HepG2 (cell line): Measurements from ENCODE around the gene USP1. TPM values are rescaled to one million over a fixed set of nuclear protein-coding genes. Genes with fewer than 3 reads are reported as not detected.

Experiments
- ATF7 ChIP-seq, 2 experiments: fragments of 450-650 bp in 1 of 2; sonication (generic) in 1 of 2; formaldehyde crosslinking in 1 of 2; IDR thresholded peaks; 2 replicates each; pipeline versions ENCODE4 v1.4.0 to v1.6.1; 2016 to 2020; ENCODE audit warnings: antibody characterized with exemption in 1 of 2, mild to moderate bottlenecking in 1 of 2, missing genetic modification reagents in 1 of 2
- FOSL2 ChIP-seq: sonication (generic); formaldehyde crosslinking; IDR thresholded peaks from 2 replicates; pipeline ENCODE4 v1.4.0; 2020; ENCODE audit warnings: missing genetic modification reagents
- GATA4 ChIP-seq: sonication (generic); IDR thresholded peaks from 2 replicates; pipeline ENCODE4 v1.6.1; 2016; ENCODE audit warnings: antibody characterized with exemption, low read depth, borderline replicate concordance
- GZF1 ChIP-seq: sonication (generic); formaldehyde crosslinking; IDR thresholded peaks from 2 replicates; pipeline ENCODE4 v1.5.1; 2020; ENCODE audit warnings: mild to moderate bottlenecking, missing genetic modification reagents
- IRF2 ChIP-seq: IDR thresholded peaks from 2 replicates; pipeline ENCODE4 v1.6.1; 2018; ENCODE audit warnings: missing genetic modification reagents, missing compliant biosample characterization
- JARID2 ChIP-seq: sonication (generic); formaldehyde crosslinking; IDR thresholded peaks from 2 replicates; pipeline ENCODE4 v1.8.1; 2023; ENCODE audit warnings: missing genetic modification reagents, inconsistent platforms; ENCODE audit not compliant: insufficient replicate concordance
- KDM5A ChIP-seq: fragments of 200-600 bp; sonication (generic); IDR thresholded peaks from 2 replicates; pipeline ENCODE4 v1.7.0; 2018; ENCODE audit warnings: antibody characterized with exemption, mild to moderate bottlenecking, low read length, borderline replicate concordance
- NCOA2 ChIP-seq: sonication (generic); formaldehyde crosslinking; IDR thresholded peaks from 2 replicates; pipeline ENCODE4 v1.8.0; 2022; ENCODE audit warnings: inconsistent platforms
- RXRB ChIP-seq: IDR thresholded peaks from 2 replicates; pipeline ENCODE4 v1.6.1; 2016; ENCODE audit warnings: borderline replicate concordance, missing genetic modification reagents, missing compliant biosample characterization
- SNRNP70 ChIP-seq: fragments of 200-400 bp; formaldehyde crosslinking; IDR thresholded peaks from 2 replicates; pipeline ENCODE4 v1.6.1; 2017; ENCODE audit warnings: mild to moderate bottlenecking, low read depth, low read length, moderate library complexity
- TGIF2 ChIP-seq: IDR thresholded peaks from 2 replicates; pipeline ENCODE4 v1.6.1; 2016; ENCODE audit warnings: control low read depth, missing compliant biosample characterization
- ZEB1 ChIP-seq: IDR thresholded peaks from 2 replicates; pipeline ENCODE4 v1.6.1; 2012; ENCODE audit warnings: mild to moderate bottlenecking, low read depth, inconsistent platforms; ENCODE audit not compliant: insufficient replicate concordance
- ZNF382 ChIP-seq: sonication (generic); formaldehyde crosslinking; IDR thresholded peaks from 2 replicates; pipeline ENCODE4 v1.5.0; 2020; ENCODE audit warnings: missing genetic modification reagents, mild to moderate bottlenecking, borderline replicate concordance
- ZNF530 ChIP-seq: sonication (generic); formaldehyde crosslinking; IDR thresholded peaks from 2 replicates; pipeline ENCODE4 v1.5.0; 2020; ENCODE audit warnings: low read depth, mild to moderate bottlenecking, missing genetic modification reagents
- ZNF737 ChIP-seq: sonication (generic); formaldehyde crosslinking; IDR thresholded peaks from 2 replicates; pipeline ENCODE4 v1.5.0; 2020; ENCODE audit warnings: missing genetic modification reagents, mild to moderate bottlenecking, borderline replicate concordance
- ZNF784 ChIP-seq: sonication (generic); formaldehyde crosslinking; IDR thresholded peaks from 2 replicates; pipeline ENCODE4 v1.5.1; 2020; ENCODE audit warnings: missing genetic modification reagents, mild to moderate bottlenecking, borderline replicate concordance
- ZZZ3 ChIP-seq: sonication (generic); formaldehyde crosslinking; IDR thresholded peaks from 2 replicates; pipeline ENCODE4 v1.4.0; 2020; ENCODE audit warnings: missing genetic modification reagents, mild to moderate bottlenecking, borderline replicate concordance
- polyA plus RNA-seq, 8 experiments: library from polyadenylated mRNA; depleted of rRNA in 3 of 8; stranded (reverse) in 7 of 8; unstranded in 1 of 8; fragments of >200 nt; fragmentation: Illumina TruSeq in 4 of 8; extraction: Trizol in 4 of 8; gene quantifications; 2 replicates each; pipeline versions ENCODE4 v1.2.1 to v1.2.3, GENCODE V29; 2011 to 2016; ENCODE audit warnings: low read depth in 4 of 8, missing spikeins in 1 of 8, mixed read lengths in 1 of 8; ENCODE audit not compliant: insufficient read depth in 1 of 8
- total RNA-seq, 5 experiments: library from RNA; depleted of rRNA; stranded (reverse); fragments of >200 nt; fragmentation: Illumina TruSeq; extraction: Trizol; gene quantifications; 2 replicates each; pipeline ENCODE4 v1.2.3, GENCODE V29; 2016; ENCODE audit warnings: low read depth in 1 of 5
- TF ChIP-seq, protein P1 (sequence below): sonication (generic); formaldehyde crosslinking; IDR thresholded peaks from 2 replicates; pipeline ENCODE4 v1.4.0; 2020; ENCODE audit warnings: missing genetic modification reagents, borderline replicate concordance
- TF ChIP-seq, protein P2 (sequence below): sonication (generic); formaldehyde crosslinking; IDR thresholded peaks from 2 replicates; pipeline ENCODE4 v1.4.0; 2020; ENCODE audit warnings: mild to moderate bottlenecking, missing genetic modification reagents
- TF ChIP-seq, protein P3 (sequence below): sonication (generic); formaldehyde crosslinking; IDR thresholded peaks from 2 replicates; pipeline ENCODE4 v1.4.0; 2020; ENCODE audit warnings: missing genetic modification reagents, borderline replicate concordance
- TF ChIP-seq, protein P4 (sequence below): sonication (generic); formaldehyde crosslinking; IDR thresholded peaks from 2 replicates; pipeline ENCODE4 v1.8.1; 2023; ENCODE audit warnings: missing genetic modification reagents, mild to moderate bottlenecking, borderline replicate concordance
- TF ChIP-seq, protein P5 (sequence below): IDR thresholded peaks from 2 replicates; pipeline ENCODE4 v1.6.1; 2016; ENCODE audit warnings: missing compliant biosample characterization, missing genetic modification reagents, borderline replicate concordance

The USP1 gene
- total and polyA plus RNA-seq, 2 of the 13 experiments (the other 11 are each of a cell fraction or from before 2014, with no cell fraction given) = 9.0 to 64.6 TPM

DNA sequence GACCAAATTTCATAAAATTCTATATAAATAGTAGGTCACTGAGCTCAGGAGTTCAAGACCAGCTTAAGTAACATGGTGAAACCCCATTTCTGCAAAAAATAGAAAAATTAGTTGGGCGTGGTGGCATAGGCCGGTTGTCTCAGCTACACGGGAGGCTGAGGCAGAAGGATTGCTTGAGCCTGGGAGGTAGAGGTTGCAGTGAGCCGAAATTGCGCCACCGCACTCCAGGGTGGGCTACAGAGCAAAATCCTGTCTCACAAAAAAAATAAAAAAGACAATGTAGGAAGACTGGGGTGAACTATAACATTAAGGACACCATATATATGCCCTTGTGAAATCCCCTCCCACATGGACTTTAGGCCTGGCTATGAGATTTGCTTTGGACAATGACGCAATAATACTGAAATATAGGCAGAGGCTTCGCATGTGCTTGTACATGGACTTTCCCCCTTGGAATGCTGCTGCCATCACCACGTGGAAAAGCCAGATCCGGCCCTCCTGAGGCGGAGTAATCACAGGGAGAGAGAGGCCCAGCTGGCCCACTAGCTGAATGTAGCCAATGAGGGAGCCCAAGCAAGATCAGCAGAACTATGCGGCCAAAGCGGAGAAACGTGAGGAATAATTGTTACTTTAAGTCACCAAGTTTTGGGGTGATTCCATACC, 13.1 kb upstream of the USP1 start (continued):
- TF ChIP-seq, protein P1, sequence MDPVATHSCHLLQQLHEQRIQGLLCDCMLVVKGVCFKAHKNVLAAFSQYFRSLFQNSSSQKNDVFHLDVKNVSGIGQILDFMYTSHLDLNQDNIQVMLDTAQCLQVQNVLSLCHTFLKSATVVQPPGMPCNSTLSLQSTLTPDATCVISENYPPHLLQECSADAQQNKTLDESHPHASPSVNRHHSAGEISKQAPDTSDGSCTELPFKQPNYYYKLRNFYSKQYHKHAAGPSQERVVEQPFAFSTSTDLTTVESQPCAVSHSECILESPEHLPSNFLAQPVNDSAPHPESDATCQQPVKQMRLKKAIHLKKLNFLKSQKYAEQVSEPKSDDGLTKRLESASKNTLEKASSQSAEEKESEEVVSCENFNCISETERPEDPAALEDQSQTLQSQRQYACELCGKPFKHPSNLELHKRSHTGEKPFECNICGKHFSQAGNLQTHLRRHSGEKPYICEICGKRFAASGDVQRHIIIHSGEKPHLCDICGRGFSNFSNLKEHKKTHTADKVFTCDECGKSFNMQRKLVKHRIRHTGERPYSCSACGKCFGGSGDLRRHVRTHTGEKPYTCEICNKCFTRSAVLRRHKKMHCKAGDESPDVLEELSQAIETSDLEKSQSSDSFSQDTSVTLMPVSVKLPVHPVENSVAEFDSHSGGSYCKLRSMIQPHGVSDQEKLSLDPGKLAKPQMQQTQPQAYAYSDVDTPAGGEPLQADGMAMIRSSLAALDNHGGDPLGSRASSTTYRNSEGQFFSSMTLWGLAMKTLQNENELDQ = no peak
- TF ChIP-seq KDM5A (no peak), ZNF784 (CRISPR knock-in tag) (no peak), ZNF382 (CRISPR knock-in tag) (no peak), ZNF530 (CRISPR knock-in tag) (no peak), TGIF2 (CRISPR knock-in tag) (peak; percentile 43; the same call in 1 of the 2 replicates), ATF7 (IDR thresholded peaks at IDR 0.05) (peak; percentile 96), ATF7 (CRISPR knock-in tag; IDR thresholded peaks at IDR 0.05) (peak; percentile 85; the same call in 1 of the 2 replicates), GZF1 (CRISPR knock-in tag) (0 out of 2 replicates have a peak, but pooled peaks have one; percentile 75), NCOA2 (peak; percentile 79), SNRNP70 (no peak), GATA4 (no peak), ZNF737 (CRISPR knock-in tag) (no peak), RXRB (CRISPR knock-in tag) (peak; percentile 87), IRF2 (CRISPR knock-in tag) (peak; percentile 37; the same call in 1 of the 2 replicates), ZEB1 (no peak), ZZZ3 (CRISPR knock-in tag) (no peak), JARID2 (no peak), FOSL2 (CRISPR knock-in tag) (peak; percentile 81)
- TF ChIP-seq, protein P2, sequence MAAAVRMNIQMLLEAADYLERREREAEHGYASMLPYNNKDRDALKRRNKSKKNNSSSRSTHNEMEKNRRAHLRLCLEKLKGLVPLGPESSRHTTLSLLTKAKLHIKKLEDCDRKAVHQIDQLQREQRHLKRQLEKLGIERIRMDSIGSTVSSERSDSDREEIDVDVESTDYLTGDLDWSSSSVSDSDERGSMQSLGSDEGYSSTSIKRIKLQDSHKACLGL (CRISPR knock-in tag) = peak; percentile 65; the same call in 1 of the 2 replicates
- TF ChIP-seq, protein P3, sequence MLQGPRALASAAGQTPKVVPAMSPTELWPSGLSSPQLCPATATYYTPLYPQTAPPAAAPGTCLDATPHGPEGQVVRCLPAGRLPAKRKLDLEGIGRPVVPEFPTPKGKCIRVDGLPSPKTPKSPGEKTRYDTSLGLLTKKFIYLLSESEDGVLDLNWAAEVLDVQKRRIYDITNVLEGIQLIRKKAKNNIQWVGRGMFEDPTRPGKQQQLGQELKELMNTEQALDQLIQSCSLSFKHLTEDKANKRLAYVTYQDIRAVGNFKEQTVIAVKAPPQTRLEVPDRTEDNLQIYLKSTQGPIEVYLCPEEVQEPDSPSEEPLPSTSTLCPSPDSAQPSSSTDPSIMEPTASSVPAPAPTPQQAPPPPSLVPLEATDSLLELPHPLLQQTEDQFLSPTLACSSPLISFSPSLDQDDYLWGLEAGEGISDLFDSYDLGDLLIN (CRISPR knock-in tag) = no peak
- TF ChIP-seq, protein P4, sequence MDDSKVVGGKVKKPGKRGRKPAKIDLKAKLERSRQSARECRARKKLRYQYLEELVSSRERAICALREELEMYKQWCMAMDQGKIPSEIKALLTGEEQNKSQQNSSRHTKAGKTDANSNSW (CRISPR knock-in tag) = peak; percentile 40; the same call in 1 of the 2 replicates
- TF ChIP-seq, protein P5, sequence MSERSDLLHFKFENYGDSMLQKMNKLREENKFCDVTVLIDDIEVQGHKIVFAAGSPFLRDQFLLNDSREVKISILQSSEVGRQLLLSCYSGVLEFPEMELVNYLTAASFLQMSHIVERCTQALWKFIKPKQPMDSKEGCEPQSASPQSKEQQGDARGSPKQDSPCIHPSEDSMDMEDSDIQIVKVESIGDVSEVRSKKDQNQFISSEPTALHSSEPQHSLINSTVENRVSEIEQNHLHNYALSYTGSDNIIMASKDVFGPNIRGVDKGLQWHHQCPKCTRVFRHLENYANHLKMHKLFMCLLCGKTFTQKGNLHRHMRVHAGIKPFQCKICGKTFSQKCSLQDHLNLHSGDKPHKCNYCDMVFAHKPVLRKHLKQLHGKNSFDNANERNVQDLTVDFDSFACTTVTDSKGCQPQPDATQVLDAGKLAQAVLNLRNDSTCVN = 0 out of 2 replicates have a peak, but pooled peaks have one; percentile 67
